Chondrocyte (in vitro differentiated cells): ENCODE results near the gene TENM3. TPM values are rescaled to one million over a fixed set of nuclear protein-coding genes. Genes with fewer than 3 reads are reported as not detected.

Experiments
- DNase-seq: peaks from one replicate; pipeline ENCODE4 v3.0.0; 2021; ENCODE audit warnings: mixed read lengths, low spot score
- H3K27ac Mint-ChIP-seq: one replicate; pipeline ENCODE4 v1.8.0; 2021; ENCODE audit warnings: mild to moderate bottlenecking, moderate library complexity, mixed read lengths; ENCODE audit not compliant: unreplicated experiment
- H3K27me3 Mint-ChIP-seq: 2 replicates; pipeline ENCODE4 v1.8.0; 2021; ENCODE audit warnings: low read depth, mixed read lengths
- H3K36me3 Mint-ChIP-seq: 2 replicates; pipeline ENCODE4 v1.8.0; 2021; ENCODE audit warnings: low read depth, mixed read lengths
- H3K4me1 Mint-ChIP-seq: 2 replicates; pipeline ENCODE4 v1.8.0; 2021; ENCODE audit warnings: low read depth, mild to moderate bottlenecking, mixed read lengths
- H3K4me3 Mint-ChIP-seq: one replicate; pipeline ENCODE4 v1.8.0; 2021; ENCODE audit warnings: mild to moderate bottlenecking, moderate library complexity, mixed read lengths; ENCODE audit not compliant: unreplicated experiment
- H3K9me3 Mint-ChIP-seq: 2 replicates; pipeline ENCODE4 v1.8.0; 2021; ENCODE audit warnings: low read depth, mixed read lengths
- total RNA-seq: library from RNA; stranded (reverse); gene quantifications from 3 replicates; pipeline ENCODE4 v1.2.1, GENCODE V29; 2021
- TF ChIP-seq, protein P1 (sequence below): fragments of 200-600 bp; sonication (generic); IDR thresholded peaks from 2 replicates; pipeline ENCODE4 v1.5.0; 2021; ENCODE audit warnings: antibody characterized with exemption, mild to moderate bottlenecking, moderate library complexity

Gene TENM3
- total RNA-seq, 1 donor from 2014 or later = 87.6 TPM

GRCh38 chr4:182552948-182553347, 309.7 kb downstream of the TENM3 start:
- H3K4me3 Mint-ChIP-seq = no peak overlapping the region
- H3K27ac Mint-ChIP-seq = no peak overlapping the region
- TF ChIP-seq, protein P1, sequence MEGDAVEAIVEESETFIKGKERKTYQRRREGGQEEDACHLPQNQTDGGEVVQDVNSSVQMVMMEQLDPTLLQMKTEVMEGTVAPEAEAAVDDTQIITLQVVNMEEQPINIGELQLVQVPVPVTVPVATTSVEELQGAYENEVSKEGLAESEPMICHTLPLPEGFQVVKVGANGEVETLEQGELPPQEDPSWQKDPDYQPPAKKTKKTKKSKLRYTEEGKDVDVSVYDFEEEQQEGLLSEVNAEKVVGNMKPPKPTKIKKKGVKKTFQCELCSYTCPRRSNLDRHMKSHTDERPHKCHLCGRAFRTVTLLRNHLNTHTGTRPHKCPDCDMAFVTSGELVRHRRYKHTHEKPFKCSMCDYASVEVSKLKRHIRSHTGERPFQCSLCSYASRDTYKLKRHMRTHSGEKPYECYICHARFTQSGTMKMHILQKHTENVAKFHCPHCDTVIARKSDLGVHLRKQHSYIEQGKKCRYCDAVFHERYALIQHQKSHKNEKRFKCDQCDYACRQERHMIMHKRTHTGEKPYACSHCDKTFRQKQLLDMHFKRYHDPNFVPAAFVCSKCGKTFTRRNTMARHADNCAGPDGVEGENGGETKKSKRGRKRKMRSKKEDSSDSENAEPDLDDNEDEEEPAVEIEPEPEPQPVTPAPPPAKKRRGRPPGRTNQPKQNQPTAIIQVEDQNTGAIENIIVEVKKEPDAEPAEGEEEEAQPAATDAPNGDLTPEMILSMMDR = no peak
- H3K36me3 Mint-ChIP-seq = no peaks in the 10 kb centered on the region
- H3K27me3 Mint-ChIP-seq = no peaks in the 10 kb centered on the region
- DNase-seq = no peak
- no peaks in the 10 kb centered on the region for H3K9me3 Mint-ChIP-seq
- peaks cover 49% of the 10 kb centered on the region for H3K4me1 Mint-ChIP-seq

DNA sequence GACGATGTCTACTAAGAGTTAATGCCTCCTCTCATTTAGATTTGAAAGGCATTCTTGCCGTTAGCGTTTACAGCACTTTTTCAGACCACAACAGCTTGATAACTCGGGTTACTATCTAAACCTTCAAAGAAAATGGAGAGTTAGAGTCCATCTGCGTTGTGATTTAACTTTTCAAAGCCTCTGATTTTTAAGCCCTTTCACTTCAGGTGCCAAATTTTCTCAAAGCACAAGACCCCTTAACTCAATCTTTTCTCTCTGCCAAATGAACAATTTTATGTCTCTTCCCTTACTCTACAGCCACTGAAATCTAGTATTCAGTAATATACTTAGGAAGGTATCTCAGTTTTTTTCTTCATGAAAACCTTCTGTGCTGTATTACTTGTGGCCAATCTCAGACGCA, 310.5 kb downstream of the TENM3 start:
- peaks cover 49% of the 10 kb centered on the region for H3K4me1 Mint-ChIP-seq
- no peak overlapping the region for H3K27ac Mint-ChIP-seq
- H3K36me3 Mint-ChIP-seq = no peaks in the 10 kb centered on the region
- H3K4me3 Mint-ChIP-seq = no peak overlapping the region
- TF ChIP-seq, protein P1 = no peak
- DNase-seq = no peak
- H3K27me3 Mint-ChIP-seq = no peaks in the 10 kb centered on the region
- no peaks in the 10 kb centered on the region for H3K9me3 Mint-ChIP-seq

GRCh38 chr4:182554736-182555135, 311.5 kb downstream of the TENM3 start:
- H3K36me3 Mint-ChIP-seq = no peaks in the 10 kb centered on the region
- no peaks in the 10 kb centered on the region for H3K27me3 Mint-ChIP-seq
- no peak overlapping the region for H3K4me3 Mint-ChIP-seq
- no peaks in the 10 kb centered on the region for H3K9me3 Mint-ChIP-seq
- no peak for DNase-seq
- H3K27ac Mint-ChIP-seq = peak overlapping the region; percentile 77
- H3K4me1 Mint-ChIP-seq = peaks cover 41% of the 10 kb centered on the region
- TF ChIP-seq, protein P1 = no peak

DNA sequence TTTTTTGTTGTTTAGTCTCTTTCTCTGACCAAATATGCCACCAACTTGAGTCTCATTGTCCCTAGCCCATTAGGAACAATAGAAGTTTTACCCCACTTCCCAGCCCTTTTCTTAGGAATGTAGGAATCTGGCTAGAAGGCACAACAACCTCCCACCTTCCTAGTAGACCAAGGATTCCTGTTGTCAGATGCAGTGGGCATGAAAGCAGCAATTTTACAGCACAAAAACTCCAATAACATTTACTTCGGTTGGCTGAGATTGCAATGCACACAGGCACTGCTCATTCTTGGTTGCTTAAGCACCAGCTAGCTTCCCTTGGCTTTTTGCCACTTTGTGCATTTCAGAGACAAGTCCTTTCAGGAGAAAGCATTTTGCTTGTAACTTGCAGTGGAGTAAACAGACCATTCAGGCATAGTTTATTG, 312.8 kb downstream of the TENM3 start:
- H3K36me3 Mint-ChIP-seq = no peaks in the 10 kb centered on the region
- H3K27ac Mint-ChIP-seq = peak overlapping the region; percentile 19
- H3K4me3 Mint-ChIP-seq = no peak overlapping the region
- H3K4me1 Mint-ChIP-seq = peaks cover 44% of the 10 kb centered on the region
- no peaks in the 10 kb centered on the region for H3K9me3 Mint-ChIP-seq
- no peak for DNase-seq
- H3K27me3 Mint-ChIP-seq = no peaks in the 10 kb centered on the region
- TF ChIP-seq, protein P1 = no peak

- no peak overlapping the region for H3K4me3 Mint-ChIP-seq
- DNase-seq = no peak
- peaks cover 44% of the 10 kb centered on the region for H3K4me1 Mint-ChIP-seq
- no peaks in the 10 kb centered on the region for H3K36me3 Mint-ChIP-seq
- TF ChIP-seq, protein P1 = peak; percentile 23
- H3K27ac Mint-ChIP-seq = peak overlapping the region; percentile 50
- H3K27me3 Mint-ChIP-seq = no peaks in the 10 kb centered on the region
- H3K9me3 Mint-ChIP-seq = no peaks in the 10 kb centered on the region
Measured at GRCh38 chr4:182556580-182556979, 313.4 kb downstream of the TENM3 start.
